Smooth muscle cell (in vitro differentiated cells): ENCODE data around the gene MINAR1. TPM values are rescaled to one million over a fixed set of nuclear protein-coding genes. Genes with fewer than 3 reads are reported as not detected.

Experiments
- DNase-seq: peaks from one replicate; lab custom pipeline; 2025; ENCODE audit not compliant: unreplicated experiment; lab: John Stamatoyannopoulos, UW
- H2AFZ ChIP-seq: fragments of 200-600 bp; sonication (generic); 2 replicates; pipeline ENCODE4 v1.6.0; 2016; ENCODE audit warnings: antibody characterized with exemption, low read depth, mild to moderate bottlenecking
- H3F3A ChIP-seq: fragments of 200-600 bp; sonication (generic); 2 replicates; pipeline ENCODE4 v1.6.0; 2017; ENCODE audit warnings: antibody characterized with exemption, low read depth
- H3K27ac ChIP-seq: fragments of 200-600 bp; sonication (generic); 2 replicates; pipeline ENCODE4 v1.5.1; 2016; ENCODE audit warnings: low read depth, mild to moderate bottlenecking
- H3K27me3 ChIP-seq: fragments of 200-600 bp; sonication (generic); 2 replicates; pipeline ENCODE4 v1.6.1; 2016; ENCODE audit warnings: low read depth, mild to moderate bottlenecking
- H3K36me3 ChIP-seq: fragments of 200-600 bp; sonication (generic); 2 replicates; pipeline ENCODE4 v1.5.1; 2016; ENCODE audit warnings: low read depth
- H3K4me1 ChIP-seq: fragments of 200-600 bp; sonication (generic); 2 replicates; pipeline ENCODE4 v1.5.1; 2016; ENCODE audit warnings: low read depth
- H3K4me2 ChIP-seq: fragments of 200-600 bp; sonication (generic); 2 replicates; pipeline ENCODE4 v1.6.0; 2016; ENCODE audit warnings: mild to moderate bottlenecking
- H3K4me3 ChIP-seq: fragments of 200-600 bp; sonication (generic); 2 replicates; pipeline ENCODE4 v1.5.1; 2016; ENCODE audit warnings: mild to moderate bottlenecking
- H3K79me2 ChIP-seq: fragments of 200-600 bp; sonication (generic); 2 replicates; pipeline ENCODE4 v1.6.0; 2016; ENCODE audit warnings: low read depth, mild to moderate bottlenecking
- H3K9ac ChIP-seq: fragments of 200-600 bp; sonication (generic); 2 replicates; pipeline ENCODE4 v1.6.0; 2016; ENCODE audit warnings: low read depth
- H3K9me3 ChIP-seq: fragments of 200-600 bp; sonication (generic); replicated peaks from 2 replicates; pipeline ENCODE4 v1.5.1; 2016; ENCODE audit warnings: low read depth
- H4K20me1 ChIP-seq: fragments of 200-600 bp; sonication (generic); 2 replicates; pipeline ENCODE4 v1.6.0; 2016; ENCODE audit warnings: low read depth
- WGBS: methylation state at CpG from one replicate; pipeline ENCODE4 v1.1.7; 2016; ENCODE audit warnings: low lambda C conversion rate; 5-methylcytosine and 5-hydroxymethylcytosine counted together
- polyA plus RNA-seq: library from polyadenylated mRNA; unstranded; fragments of >200 nt; fragmentation: Nextera tagmentation; extraction: Ambion mirVana; gene quantifications from 2 replicates; pipeline ENCODE4 v1.2.1, GENCODE V29; 2016
- total RNA-seq: library from RNA; depleted of rRNA; stranded (reverse); fragments of >200 nt; gene quantifications from 2 replicates; pipeline ENCODE4 v1.2.3, GENCODE V29; 2014
- TF ChIP-seq, protein P1 (sequence below): fragments of 200-600 bp; sonication (generic); IDR thresholded peaks from 2 replicates; pipeline ENCODE4 v1.5.1; 2017; ENCODE audit warnings: borderline replicate concordance, mild to moderate bottlenecking, antibody characterized with exemption; ENCODE audit not compliant: insufficient read depth, poor library complexity, severe bottlenecking

The MINAR1 gene
- total and polyA plus RNA-seq, 2 experiments from 2014 or later, result 4.9 to 21.3 TPM

GRCh38 chr15:79397269-79397910, 34.7 kb upstream of the MINAR1 start:
- Histone ChIP-seq H3K9me3 (no peaks in the 10 kb centered on the region), H4K20me1 (no peaks in the 10 kb centered on the region), H2AFZ (no peak overlapping the region), H3K27me3 (no peaks in the 10 kb centered on the region), H3K79me2 (peaks cover 24% of the 10 kb centered on the region), H3F3A (no peaks in the 10 kb centered on the region), H3K36me3 (no peaks in the 10 kb centered on the region), H3K4me1 (peaks cover 4% of the 10 kb centered on the region), H3K4me3 (no peak overlapping the region), H3K4me2 (no peak overlapping the region), H3K9ac (no peak overlapping the region), H3K27ac (no peak overlapping the region)
- no peak for DNase-seq
- WGBS, result 84% methylated on average over 3 of the region's 3 CpGs
- TF ChIP-seq, protein P1, sequence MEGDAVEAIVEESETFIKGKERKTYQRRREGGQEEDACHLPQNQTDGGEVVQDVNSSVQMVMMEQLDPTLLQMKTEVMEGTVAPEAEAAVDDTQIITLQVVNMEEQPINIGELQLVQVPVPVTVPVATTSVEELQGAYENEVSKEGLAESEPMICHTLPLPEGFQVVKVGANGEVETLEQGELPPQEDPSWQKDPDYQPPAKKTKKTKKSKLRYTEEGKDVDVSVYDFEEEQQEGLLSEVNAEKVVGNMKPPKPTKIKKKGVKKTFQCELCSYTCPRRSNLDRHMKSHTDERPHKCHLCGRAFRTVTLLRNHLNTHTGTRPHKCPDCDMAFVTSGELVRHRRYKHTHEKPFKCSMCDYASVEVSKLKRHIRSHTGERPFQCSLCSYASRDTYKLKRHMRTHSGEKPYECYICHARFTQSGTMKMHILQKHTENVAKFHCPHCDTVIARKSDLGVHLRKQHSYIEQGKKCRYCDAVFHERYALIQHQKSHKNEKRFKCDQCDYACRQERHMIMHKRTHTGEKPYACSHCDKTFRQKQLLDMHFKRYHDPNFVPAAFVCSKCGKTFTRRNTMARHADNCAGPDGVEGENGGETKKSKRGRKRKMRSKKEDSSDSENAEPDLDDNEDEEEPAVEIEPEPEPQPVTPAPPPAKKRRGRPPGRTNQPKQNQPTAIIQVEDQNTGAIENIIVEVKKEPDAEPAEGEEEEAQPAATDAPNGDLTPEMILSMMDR, result no peak

DNA sequence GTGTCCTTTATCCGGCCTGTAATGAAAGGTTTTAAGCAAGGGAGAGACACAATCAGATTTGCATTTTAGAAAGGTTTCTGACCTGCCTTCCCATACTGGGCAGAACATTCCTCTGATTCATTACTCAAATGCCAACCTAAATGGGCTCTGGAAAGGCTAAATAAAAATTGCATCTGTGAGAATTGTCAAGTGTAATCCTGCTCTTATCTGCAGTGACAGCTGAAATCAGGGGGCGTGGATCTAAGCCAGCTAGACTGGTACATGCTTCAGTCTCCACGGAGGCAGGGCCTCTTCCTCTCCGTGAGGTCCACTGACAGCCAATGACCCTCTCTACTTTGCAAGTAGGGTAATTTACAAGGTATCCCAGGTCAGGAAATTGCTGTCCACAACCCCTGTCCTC, 32.5 kb upstream of the MINAR1 start:
- H3K9me3 ChIP-seq, result no peaks in the 10 kb centered on the region
- TF ChIP-seq, protein P1, result no peak
- H2AFZ ChIP-seq, result no peak overlapping the region
- no peaks in the 10 kb centered on the region for H3K4me1 ChIP-seq
- H3K4me3 ChIP-seq, result no peak overlapping the region
- 64% methylated on average over 4 of the region's 4 CpGs for WGBS
- peaks cover 24% of the 10 kb centered on the region for H3K79me2 ChIP-seq
- H3K9ac ChIP-seq, result no peak overlapping the region
- no peaks in the 10 kb centered on the region for H3K27me3 ChIP-seq
- DNase-seq, result no peak
- H3F3A ChIP-seq, result no peaks in the 10 kb centered on the region
- H3K27ac ChIP-seq, result no peak overlapping the region
- H4K20me1 ChIP-seq, result no peaks in the 10 kb centered on the region
- no peaks in the 10 kb centered on the region for H3K36me3 ChIP-seq
- H3K4me2 ChIP-seq, result no peak overlapping the region

DNA sequence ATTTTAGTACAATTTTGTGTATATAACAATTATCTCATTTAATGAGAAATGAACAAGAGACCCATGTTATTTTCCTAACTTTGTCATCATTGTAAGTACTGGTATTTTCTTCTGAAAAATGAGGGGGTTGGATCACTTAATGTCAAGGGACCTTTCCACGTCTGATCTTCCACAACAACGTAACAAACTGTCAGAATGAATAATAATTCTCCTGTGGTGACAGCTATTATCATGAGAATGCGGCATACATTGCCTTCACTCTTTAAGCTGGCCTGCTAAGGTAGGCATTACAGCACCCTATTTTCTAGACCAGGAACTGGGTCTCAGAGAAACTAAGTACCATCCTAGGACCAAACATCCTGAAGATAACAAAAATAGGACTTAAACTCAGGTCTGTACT, 31.5 kb upstream of the MINAR1 start:
- TF ChIP-seq, protein P1, result no peak
- no peak overlapping the region for H3K9ac ChIP-seq
- no peaks in the 10 kb centered on the region for H3K4me1 ChIP-seq
- H3K4me2 ChIP-seq, result no peak overlapping the region
- H3K4me3 ChIP-seq, result no peak overlapping the region
- H3K27ac ChIP-seq, result no peak overlapping the region
- H3K9me3 ChIP-seq, result no peaks in the 10 kb centered on the region
- no peak overlapping the region for H2AFZ ChIP-seq
- WGBS, result 80% methylated on average over 3 of the region's 3 CpGs
- no peaks in the 10 kb centered on the region for H3F3A ChIP-seq
- DNase-seq, result no peak
- no peaks in the 10 kb centered on the region for H3K27me3 ChIP-seq
- peaks cover 19% of the 10 kb centered on the region for H3K79me2 ChIP-seq
- no peaks in the 10 kb centered on the region for H4K20me1 ChIP-seq
- H3K36me3 ChIP-seq, result no peaks in the 10 kb centered on the region

DNA sequence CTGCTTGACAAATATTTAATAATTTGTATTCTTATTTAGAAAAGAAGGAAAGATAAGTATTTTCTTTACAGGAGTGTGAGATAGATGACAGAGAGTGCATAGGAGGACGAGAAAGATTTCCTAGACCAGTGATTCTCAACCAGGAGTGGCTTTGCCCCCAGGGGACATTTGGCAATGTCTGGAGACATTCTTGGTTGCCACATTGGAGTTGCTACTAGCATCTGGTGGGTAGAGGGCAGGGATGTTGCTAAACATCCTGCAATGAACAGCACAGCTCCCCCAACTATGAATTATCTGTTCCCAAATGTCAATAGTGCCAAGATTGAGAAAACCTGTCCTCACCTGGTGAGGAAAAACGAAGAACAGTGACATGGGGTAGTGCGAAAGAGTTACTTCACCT, 30.8 kb upstream of the MINAR1 start:
- no peaks in the 10 kb centered on the region for H3K36me3 ChIP-seq
- no peaks in the 10 kb centered on the region for H3K9me3 ChIP-seq
- H3K79me2 ChIP-seq, result peaks cover 13% of the 10 kb centered on the region
- WGBS, result 67% methylated on average over 3 of the region's 3 CpGs
- no peaks in the 10 kb centered on the region for H3K27me3 ChIP-seq
- no peak overlapping the region for H3K27ac ChIP-seq
- H3K4me3 ChIP-seq, result no peak overlapping the region
- H2AFZ ChIP-seq, result no peak overlapping the region
- TF ChIP-seq, protein P1, result no peak
- DNase-seq, result no peak
- no peaks in the 10 kb centered on the region for H3F3A ChIP-seq
- H3K4me1 ChIP-seq, result no peaks in the 10 kb centered on the region
- H4K20me1 ChIP-seq, result no peaks in the 10 kb centered on the region
- H3K9ac ChIP-seq, result no peak overlapping the region
- H3K4me2 ChIP-seq, result no peak overlapping the region
